Calu3 (cell line): ENCODE data around the gene GINM1. TPM values are rescaled to one million over a fixed set of nuclear protein-coding genes. Genes with fewer than 3 reads are reported as not detected.

ENCODE experiments used
- Bru-seq: library from RNA; stranded (reverse); fragments of 400-500 nt; gene quantifications from one replicate; lab custom pipeline; 2021; lab: Mats Ljungman, UMichigan
- BruChase-seq, 2 experiments: library from RNA; stranded (reverse); fragments of 400-500 nt; gene quantifications; one replicate each; lab custom pipeline; 2021; lab: Mats Ljungman, UMichigan
- BruUV-seq: library from RNA; stranded (reverse); fragments of 400-500 nt; replicated peaks from 2 replicates; lab custom pipeline; 2021; lab: Mats Ljungman, UMichigan
- CTCF ChIA-PET: fragments of 300-600 bp; sonication (Branson Sonifier 250); formaldehyde crosslinking; loops from one replicate; lab custom pipeline; 2022; ENCODE audit warnings: antibody characterized with exemption; lab: Charles Lee
- DNase-seq: peaks from one replicate; pipeline ENCODE4 v3.0.0; 2022
- H3K27ac Mint-ChIP-seq: one replicate; pipeline ENCODE4 v1.8.0; 2022; ENCODE audit warnings: mixed read lengths; ENCODE audit not compliant: unreplicated experiment
- H3K27me3 Mint-ChIP-seq: one replicate; pipeline ENCODE4 v1.8.0; 2022; ENCODE audit warnings: mixed read lengths; ENCODE audit not compliant: unreplicated experiment
- H3K36me3 Mint-ChIP-seq: one replicate; pipeline ENCODE4 v1.8.0; 2022; ENCODE audit warnings: mild to moderate bottlenecking, moderate library complexity, mixed read lengths; ENCODE audit not compliant: insufficient read depth, unreplicated experiment
- H3K4me1 Mint-ChIP-seq: one replicate; pipeline ENCODE4 v1.8.0; 2022; ENCODE audit warnings: mild to moderate bottlenecking, low read depth, mixed read lengths; ENCODE audit not compliant: unreplicated experiment
- H3K4me3 Mint-ChIP-seq: one replicate; pipeline ENCODE4 v1.8.0; 2022; ENCODE audit warnings: mild to moderate bottlenecking, low read depth, moderate library complexity, mixed read lengths; ENCODE audit not compliant: unreplicated experiment
- H3K9me3 Mint-ChIP-seq: one replicate; pipeline ENCODE4 v1.8.0; 2022; ENCODE audit warnings: low read depth, mixed read lengths; ENCODE audit not compliant: unreplicated experiment
- intact Hi-C: fragments of 100-400 bp; cut with micrococcal nuclease; formaldehyde crosslinking; loops from one replicate; pipeline ENCODE4 v1.10.0; 2022; ENCODE audit not compliant: unreplicated experiment
- long read RNA-seq: library from polyadenylated mRNA; stranded (forward); transcript quantifications from one replicate; pipeline ENCODE4 v2.0.0, GENCODE V29; 2022
- total RNA-seq: library from RNA; stranded (reverse); gene quantifications from 2 replicates; pipeline ENCODE4 v1.2.3, GENCODE V29; 2022
- TF ChIP-seq, protein P1 (sequence below): fragments of 200-600 bp; IDR thresholded peaks from one replicate; pipeline ENCODE4 v1.8.0; 2022; ENCODE audit warnings: antibody characterized with exemption; ENCODE audit not compliant: unreplicated experiment

GINM1 gene, protein sequence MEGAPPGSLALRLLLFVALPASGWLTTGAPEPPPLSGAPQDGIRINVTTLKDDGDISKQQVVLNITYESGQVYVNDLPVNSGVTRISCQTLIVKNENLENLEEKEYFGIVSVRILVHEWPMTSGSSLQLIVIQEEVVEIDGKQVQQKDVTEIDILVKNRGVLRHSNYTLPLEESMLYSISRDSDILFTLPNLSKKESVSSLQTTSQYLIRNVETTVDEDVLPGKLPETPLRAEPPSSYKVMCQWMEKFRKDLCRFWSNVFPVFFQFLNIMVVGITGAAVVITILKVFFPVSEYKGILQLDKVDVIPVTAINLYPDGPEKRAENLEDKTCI
- total RNA-seq: 23.4 and 26.7 TPM in 2 replicates
- Bru-seq, nascent RNA: percentile 71 among the genes with signal in this experiment
- BruChase-seq, experiment 1, labeled RNA remaining after a 6-hour chase: percentile 76 among the genes with signal in this experiment
- BruChase-seq, experiment 2, labeled RNA remaining after a 2-hour chase: percentile 68 among the genes with signal in this experiment
- long read RNA-seq, transcript GINM1-201 (8 exons, 2,024 nt): major isoform, 59 of 67 reads
- long read RNA-seq, partial matches to known transcripts: 0 of 67 reads
- long read RNA-seq, other reads (novel, unspliced or antisense): 8 of 67 reads

DNA sequence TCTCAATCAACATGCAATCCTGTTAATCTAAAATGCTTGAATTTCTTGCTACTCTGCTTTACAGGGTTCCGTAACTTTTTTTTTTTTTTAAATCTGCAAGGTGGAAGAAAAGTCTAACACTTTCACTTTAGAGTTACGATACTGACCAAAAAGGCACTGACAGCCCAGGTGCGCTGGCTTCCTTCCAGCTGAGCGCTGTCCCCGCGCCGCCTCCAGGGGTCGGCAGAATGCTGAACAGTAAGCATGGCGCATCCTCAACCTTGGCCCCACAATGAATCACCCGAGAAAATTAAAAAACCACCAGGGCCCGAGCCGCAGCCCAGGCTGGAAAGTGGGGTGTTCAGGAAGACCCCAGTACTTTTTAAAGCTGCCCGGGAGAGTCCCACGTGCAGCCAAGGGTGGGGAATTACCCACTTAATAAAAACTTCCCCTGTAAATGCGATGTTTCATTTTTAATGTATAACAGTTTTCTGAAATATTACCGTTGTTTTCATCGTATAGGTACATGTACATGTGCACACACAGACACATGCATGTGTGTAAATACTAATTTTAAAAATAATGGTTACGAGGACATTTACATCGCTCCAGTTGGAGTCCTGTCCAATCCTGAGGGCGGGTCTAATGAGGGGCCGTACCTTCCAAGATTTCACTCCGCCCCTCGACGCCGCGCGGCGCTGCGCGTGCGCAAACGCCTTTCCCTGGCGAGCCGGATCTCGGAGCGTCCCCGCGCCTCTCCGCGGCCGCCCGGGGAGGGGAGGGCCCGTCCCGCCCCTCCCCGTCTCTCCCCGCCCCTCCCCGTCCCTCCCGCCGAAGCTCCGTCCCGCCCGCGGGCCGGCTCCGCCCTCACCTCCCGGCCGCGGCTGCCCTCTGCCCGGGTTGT, at the start of gene GINM1:
GINM1 (plus strand) TSS at position 849 of the 883 bp plus-strand sequence. CDS start 40 bp downstream, outside the sequence.
- CTCF ChIA-PET: interaction anchor here (0.5 to 0.7 kb wide), 5 partner anchors 44 to 518 kb away, joined by 3 to 4 read pairs (median 3); partner anchors contain the start of gene TAB2
- H3K27me3 Mint-ChIP-seq: no peaks in the 10 kb centered on the region
- BruUV-seq: no TSS peak
- H3K4me3 Mint-ChIP-seq: peak within 1 kb of the TSS; percentile 85
- H3K9me3 Mint-ChIP-seq: no peaks in the 10 kb centered on the region
- H3K27ac Mint-ChIP-seq: peak within 1 kb of the TSS; percentile 20
- peak; percentile 93 for DNase-seq
- H3K36me3 Mint-ChIP-seq: peaks cover 25% of the 10 kb centered on the region
- TF ChIP-seq, protein P1, sequence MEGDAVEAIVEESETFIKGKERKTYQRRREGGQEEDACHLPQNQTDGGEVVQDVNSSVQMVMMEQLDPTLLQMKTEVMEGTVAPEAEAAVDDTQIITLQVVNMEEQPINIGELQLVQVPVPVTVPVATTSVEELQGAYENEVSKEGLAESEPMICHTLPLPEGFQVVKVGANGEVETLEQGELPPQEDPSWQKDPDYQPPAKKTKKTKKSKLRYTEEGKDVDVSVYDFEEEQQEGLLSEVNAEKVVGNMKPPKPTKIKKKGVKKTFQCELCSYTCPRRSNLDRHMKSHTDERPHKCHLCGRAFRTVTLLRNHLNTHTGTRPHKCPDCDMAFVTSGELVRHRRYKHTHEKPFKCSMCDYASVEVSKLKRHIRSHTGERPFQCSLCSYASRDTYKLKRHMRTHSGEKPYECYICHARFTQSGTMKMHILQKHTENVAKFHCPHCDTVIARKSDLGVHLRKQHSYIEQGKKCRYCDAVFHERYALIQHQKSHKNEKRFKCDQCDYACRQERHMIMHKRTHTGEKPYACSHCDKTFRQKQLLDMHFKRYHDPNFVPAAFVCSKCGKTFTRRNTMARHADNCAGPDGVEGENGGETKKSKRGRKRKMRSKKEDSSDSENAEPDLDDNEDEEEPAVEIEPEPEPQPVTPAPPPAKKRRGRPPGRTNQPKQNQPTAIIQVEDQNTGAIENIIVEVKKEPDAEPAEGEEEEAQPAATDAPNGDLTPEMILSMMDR: peak; percentile 32
- intact Hi-C loops: no loop called here
- no peaks in the 10 kb centered on the region for H3K4me1 Mint-ChIP-seq

DNA sequence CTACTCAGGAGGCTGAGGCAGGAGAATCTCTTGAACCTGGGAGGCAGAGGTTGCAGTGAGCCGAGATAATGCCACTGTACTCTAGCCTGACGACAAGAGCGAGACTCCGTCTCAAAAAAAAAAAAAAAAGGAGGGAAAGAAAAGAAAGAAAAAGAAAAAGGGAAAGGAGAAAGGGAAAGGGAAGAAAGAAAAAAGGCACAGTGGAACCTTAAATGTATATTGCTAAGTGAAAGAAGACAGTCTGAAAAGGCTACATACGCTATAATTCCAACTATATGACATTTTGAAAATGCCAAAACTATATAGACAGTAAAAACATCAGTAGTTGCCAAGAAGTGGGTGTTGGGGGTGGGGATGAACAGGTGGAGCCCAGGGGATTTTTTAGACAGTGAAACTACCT, 36.5 kb upstream of the GINM1 start:
- peaks cover 32% of the 10 kb centered on the region for H3K36me3 Mint-ChIP-seq
- intact Hi-C loops: no loop called here

DNA sequence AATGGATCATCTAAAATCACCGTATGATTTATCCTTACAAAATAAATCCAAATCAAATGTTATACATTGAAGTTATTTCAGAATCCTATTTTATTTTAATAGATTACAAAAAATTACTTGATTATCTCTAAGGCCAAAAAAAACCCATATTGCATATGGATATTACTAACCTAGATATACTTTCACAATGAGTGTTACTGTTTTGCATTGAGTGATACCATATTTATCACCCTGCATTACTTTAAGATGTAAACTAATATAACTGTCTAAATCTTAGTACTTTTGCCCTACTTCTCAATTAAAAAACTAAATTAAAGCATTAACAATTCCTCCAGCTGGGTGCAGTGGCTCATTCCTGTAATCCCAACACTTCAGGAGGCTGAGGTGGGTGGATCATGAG, 31.4 kb upstream of the GINM1 start:
- TF ChIP-seq, protein P1: no peak
- Mint-ChIP-seq H3K36me3 (peaks cover 26% of the 10 kb centered on the region), H3K4me1 (no peaks in the 10 kb centered on the region), H3K27me3 (no peaks in the 10 kb centered on the region), H3K9me3 (no peaks in the 10 kb centered on the region), H3K27ac (no peak overlapping the region), H3K4me3 (no peak overlapping the region)
- BruUV-seq: no TSS peak
- CTCF ChIA-PET: no interaction called here
- no peak for DNase-seq
- intact Hi-C loops: no loop called here

More for the DNA sequence above, 36.5 kb upstream of the GINM1 start:
- no peaks in the 10 kb centered on the region for H3K27me3 Mint-ChIP-seq
- DNase-seq: no peak
- H3K4me3 Mint-ChIP-seq: no peak overlapping the region
- BruUV-seq: no TSS peak
- H3K27ac Mint-ChIP-seq: no peak overlapping the region
- TF ChIP-seq, protein P1: no peak
- H3K4me1 Mint-ChIP-seq: no peaks in the 10 kb centered on the region
- CTCF ChIA-PET: no interaction called here
- no peaks in the 10 kb centered on the region for H3K9me3 Mint-ChIP-seq

DNA sequence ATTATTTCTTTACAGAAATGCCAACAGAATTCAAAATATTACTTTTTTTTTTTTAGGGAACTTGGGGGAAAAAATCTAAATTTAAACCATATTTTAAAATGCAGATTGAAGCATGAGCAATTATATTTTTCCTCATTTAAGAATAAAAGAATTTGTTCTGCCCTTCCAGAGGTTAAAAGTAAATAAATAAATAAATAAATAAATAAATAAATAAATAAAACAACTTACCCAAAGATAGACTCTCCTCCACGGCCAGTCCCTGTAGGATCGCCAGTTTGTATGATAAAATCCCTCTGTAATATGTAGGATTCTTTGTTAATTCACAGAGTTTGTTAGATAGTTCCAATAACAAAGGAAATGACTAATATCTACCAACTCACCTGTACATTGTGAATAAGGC, 25.0 kb upstream of the GINM1 start:
- no peaks in the 10 kb centered on the region for H3K27me3 Mint-ChIP-seq
- H3K4me1 Mint-ChIP-seq: peaks cover 10% of the 10 kb centered on the region
- TF ChIP-seq, protein P1: no peak
- H3K36me3 Mint-ChIP-seq: peaks cover 28% of the 10 kb centered on the region
- no peak overlapping the region for H3K4me3 Mint-ChIP-seq
- intact Hi-C loops: loop anchor here (10.0 kb wide), 1 partner anchor 384 kb away; the partner anchor contains the start of gene RAET1G
- DNase-seq: no peak
- BruUV-seq: no TSS peak
- H3K27ac Mint-ChIP-seq: no peak overlapping the region
- H3K9me3 Mint-ChIP-seq: no peaks in the 10 kb centered on the region
- CTCF ChIA-PET: no interaction called here
